K562 (cell line): ENCODE data around the gene MAST4. TPM values are rescaled to one million over a fixed set of nuclear protein-coding genes. Genes with fewer than 3 reads are reported as not detected.

Experiments used
- ATAC-seq: fragments of 200-7000 bp; cut with Tn5 transposase; 3 replicates; pipeline ENCODE4 v1.9.1; 2020; ENCODE audit warnings: moderate library complexity
- BruUV-seq: library from RNA; stranded (reverse); fragments of 400-500 nt; replicated peaks from 2 replicates; lab custom pipeline; 2021; lab: Mats Ljungman, UMichigan
- CTCF ChIA-PET: fragments of 300-600 bp; formaldehyde crosslinking; extraction: SDS; loops from one replicate; lab custom pipeline; 2021; ENCODE audit warnings: low intra/inter-chr PET ratio; lab: Yijun Ruan, JAX
- POLR2A ChIA-PET: fragments of 300-600, 350-650 bp; sonication (Branson Sonifier 250); formaldehyde crosslinking; extraction: SDS; loops from one replicate; lab custom pipeline; 2021; ENCODE audit warnings: antibody characterized with exemption, inconsistent platforms; lab: Yijun Ruan, JAX
- DNase-seq, 4 experiments: peaks; one replicate each; pipeline versions ENCODE4 v3.0.0 to v3.0.0-alpha.2; 2011 to 2018; ENCODE audit warnings: low spot score in 3 of 4, mixed read lengths in 3 of 4; ENCODE audit errors: extremely low read depth in 1 of 4
- FAIRE-seq: peaks from 2 replicates; lab custom pipeline; 2011; peaks lifted over from hg19 to GRCh38; lab: Jason Lieb, UNC
- H2AFZ ChIP-seq: 2 replicates; pipeline ENCODE4 v1.6.0; 2011; ENCODE audit warnings: low read depth, low read length, control low read depth, inconsistent platforms
- H3K27ac ChIP-seq: fragments of 200-600 bp; 3 replicates; pipeline ENCODE4 v1.8.0; 2011; ENCODE audit warnings: low read depth, mild to moderate bottlenecking, control low read depth, inconsistent platforms, low read length, moderate library complexity, mixed read lengths; ENCODE audit errors: extremely low read depth
- H3K27me3 ChIP-seq, 2 experiments: fragments of 300-600 bp in 1 of 2; 2 replicates in 1 of 2; 3 replicates in 1 of 2; pipeline versions ENCODE4 v1.6.0 to v1.8.0; 2011; ENCODE audit warnings: inconsistent platforms in 2 of 2, low read length in 2 of 2, mild to moderate bottlenecking in 1 of 2, mixed read lengths in 1 of 2, moderate library complexity in 1 of 2; ENCODE audit not compliant: control insufficient read depth in 2 of 2, insufficient read depth in 2 of 2
- H3K36me3 ChIP-seq: fragments of 300-600 bp; 3 replicates; pipeline ENCODE4 v1.8.0; 2011; ENCODE audit warnings: mild to moderate bottlenecking, low read length, inconsistent platforms; ENCODE audit not compliant: control insufficient read depth, insufficient read depth
- H3K4me1 ChIP-seq, 2 experiments: fragments of 200-600 bp in 1 of 2; replicated peaks in 1 of 2; 2 replicates in 1 of 2; 3 replicates in 1 of 2; pipeline versions ENCODE4 v1.5.1 to v1.8.0; 2011; ENCODE audit warnings: inconsistent platforms in 2 of 2, low read length in 2 of 2, mild to moderate bottlenecking in 1 of 2, mixed read lengths in 1 of 2, moderate library complexity in 1 of 2; ENCODE audit not compliant: control insufficient read depth in 2 of 2, insufficient read depth in 2 of 2
- H3K4me2 ChIP-seq: 2 replicates; pipeline ENCODE4 v1.6.1; 2011; ENCODE audit warnings: low read length, control low read depth, inconsistent platforms, mixed read lengths; ENCODE audit not compliant: insufficient read depth
- H3K4me3 ChIP-seq: fragments of 200-600 bp; sonication (generic), shearing (Covaris generic); 2 replicates; pipeline ENCODE4 v1.5.1; 2016; ENCODE audit warnings: control low read depth, inconsistent platforms
- H3K79me2 ChIP-seq: fragments of 200-600 bp; 3 replicates; pipeline ENCODE4 v1.8.0; 2011; ENCODE audit warnings: low read length, inconsistent platforms; ENCODE audit not compliant: control insufficient read depth, insufficient read depth
- H3K9ac ChIP-seq, 2 experiments: 2 replicates each; pipeline versions ENCODE4 v1.6.0 to v1.6.1; 2011; ENCODE audit warnings: low read depth in 2 of 2, low read length in 2 of 2, control low read depth in 1 of 2, inconsistent platforms in 1 of 2, mild to moderate bottlenecking in 1 of 2, mixed read lengths in 1 of 2; ENCODE audit not compliant: insufficient read depth in 1 of 2
- H3K9me1 ChIP-seq: one replicate; pipeline ENCODE4 v1.6.0; 2011; ENCODE audit warnings: inconsistent platforms, mild to moderate bottlenecking, low read length, moderate library complexity; ENCODE audit not compliant: control insufficient read depth, insufficient read depth
- H3K9me3 ChIP-seq: replicated peaks from 2 replicates; pipeline ENCODE4 v1.5.1; 2011; ENCODE audit warnings: low read depth, low read length, inconsistent platforms; ENCODE audit not compliant: control insufficient read depth, insufficient read depth
- H4K20me1 ChIP-seq: replicated peaks from 2 replicates; pipeline ENCODE4 v1.6.1; 2011; ENCODE audit warnings: low read length, inconsistent platforms, mixed read lengths; ENCODE audit not compliant: control insufficient read depth, insufficient read depth
- ASH1L ChIP-seq: fragments of 450-650 bp; IDR thresholded peaks from 2 replicates; pipeline ENCODE4 v1.6.1; 2018; ENCODE audit warnings: borderline replicate concordance, mild to moderate bottlenecking, low read depth; ENCODE audit not compliant: partially characterized antibody
- CBX3 ChIP-seq, 2 experiments: IDR thresholded peaks; 1 replicate in 1 of 2; 2 replicates in 1 of 2; pipeline ENCODE4 v1.6.1; 2012; ENCODE audit warnings: inconsistent platforms in 2 of 2, low read length in 2 of 2, borderline replicate concordance in 1 of 2, control low read depth in 1 of 2
- CHD1 ChIP-seq: fragments of 200-600 bp; sonication (generic); IDR thresholded peaks from one replicate; pipeline ENCODE4 v1.6.1; 2012; ENCODE audit warnings: mild to moderate bottlenecking, moderate library complexity, low read length, inconsistent platforms
- FOXA3 ChIP-seq, 2 experiments: fragments of 450-650 bp in 1 of 2; sonication (generic) in 1 of 2; formaldehyde crosslinking; IDR thresholded peaks in 1 of 2; conservative IDR thresholded peaks in 1 of 2; 2 replicates each; pipeline versions ENCODE4 v1.4.0 to v1.8.0; 2020 to 2022; ENCODE audit warnings: mild to moderate bottlenecking in 2 of 2, missing genetic modification reagents in 1 of 2
- NFRKB ChIP-seq: fragments of 450-650 bp; IDR thresholded peaks from 2 replicates; pipeline ENCODE4 v1.6.1; 2016; ENCODE audit warnings: low read depth
- PCBP1 ChIP-seq: fragments of 200-400 bp; formaldehyde crosslinking; IDR thresholded peaks from 2 replicates; pipeline ENCODE4 v1.6.1; 2018; ENCODE audit warnings: mild to moderate bottlenecking, low read depth, low read length; ENCODE audit not compliant: poor library complexity, severe bottlenecking
- SMARCC2 ChIP-seq: fragments of 450-650 bp; IDR thresholded peaks from 2 replicates; pipeline ENCODE4 v1.6.1; 2017; ENCODE audit warnings: antibody characterized with exemption, moderate library complexity, mild to moderate bottlenecking, low read depth
- TBP ChIP-seq: optimal IDR thresholded peaks from 2 replicates; pipeline ENCODE3; 2011; ENCODE audit warnings: low read depth, low read length, improper control_type of control experiment
- YBX1 ChIP-seq: fragments of 450-650 bp; IDR thresholded peaks from 2 replicates; pipeline ENCODE4 v1.7.1; 2016; ENCODE audit warnings: mild to moderate bottlenecking
- ZNF165 ChIP-seq: fragments of 250-450 bp; sonication (Bioruptor Pico); IDR thresholded peaks from 2 replicates; pipeline ENCODE4 v1.4.0; 2020; ENCODE audit warnings: borderline replicate concordance
- ZNF740 ChIP-seq, 3 experiments: fragments of 200-800 bp in 1 of 3; sonication (Bioruptor generic) in 1 of 3; sonication (generic) in 1 of 3; formaldehyde crosslinking in 1 of 3; IDR thresholded peaks; 2 replicates each; pipeline versions ENCODE4 v1.6.1 to v1.8.0; 2016 to 2022; ENCODE audit warnings: mild to moderate bottlenecking in 2 of 3, missing compliant biosample characterization in 2 of 3, missing genetic modification characterization in 2 of 3, missing genetic modification reagents in 1 of 3
- ZNF76 ChIP-seq: fragments of 250-450 bp; sonication (Bioruptor Pico); IDR thresholded peaks from 2 replicates; pipeline ENCODE4 v1.4.0; 2020; ENCODE audit warnings: mild to moderate bottlenecking, moderate library complexity, borderline replicate concordance
- ZNF77 ChIP-seq: fragments of 250-450 bp; sonication (Bioruptor Pico); IDR thresholded peaks from 2 replicates; pipeline ENCODE4 v1.5.0; 2020
- WGBS: fragments of 100-300 bp; shearing (Covaris generic); methylation state at CpG from one replicate; pipeline ENCODE4 v1.1.6; 2016; ENCODE audit warnings: low coverage, mixed read lengths; ENCODE audit not compliant: insufficient coverage; ENCODE audit errors: missing lambda C conversion rate; 5-methylcytosine and 5-hydroxymethylcytosine counted together
- in situ Hi-C: fragments of 300-500 bp; cut with MboI; formaldehyde crosslinking; loops from 4 replicates; pipeline ENCODE4 v1.15.0; 2018; ENCODE audit warnings: inconsistent platforms, mixed read lengths
- intact Hi-C: fragments of 100-400 bp; cut with micrococcal nuclease; formaldehyde crosslinking; loops from 2 replicates; pipeline ENCODE4 v1.14.2; 2022
- polyA plus RNA-seq, 8 experiments: library from polyadenylated mRNA; depleted of rRNA in 4 of 8; stranded (reverse) in 5 of 8; unstranded in 3 of 8; fragments of >200 nt; fragmentation: Nextera tagmentation in 2 of 8; fragmentation: Illumina TruSeq in 1 of 8; extraction: Ambion mirVana in 2 of 8; extraction: Trizol in 1 of 8; gene quantifications; 2 replicates each; pipeline versions ENCODE4 v1.2.1 to v1.2.3, GENCODE V29; 2011 to 2014; ENCODE audit warnings: inconsistent platforms in 1 of 8, missing spikeins in 1 of 8
- total RNA-seq, 7 experiments: library from RNA; depleted of rRNA in 6 of 7; stranded (reverse); fragments of >200 nt in 6 of 7; fragmentation: Illumina TruSeq in 2 of 7; extraction: Trizol in 2 of 7; gene quantifications; 2 replicates each; pipeline versions ENCODE4 v1.2.1 to v1.2.3, GENCODE V29; 2011 to 2021; ENCODE audit warnings: low replicate concordance in 1 of 7
- TF ChIP-seq, protein P1 (sequence below), 2 experiments: IDR thresholded peaks in 1 of 2; conservative IDR thresholded peaks in 1 of 2; 2 replicates each; pipeline ENCODE4 v1.6.1; 2016; ENCODE audit warnings: low read depth in 2 of 2, mild to moderate bottlenecking in 1 of 2, missing compliant biosample characterization in 1 of 2, missing genetic modification characterization in 1 of 2, moderate library complexity in 1 of 2
- TF ChIP-seq, protein P2 (sequence below), 2 experiments: fragments of 450-650 bp in 1 of 2; IDR thresholded peaks; 2 replicates each; pipeline ENCODE4 v1.6.1; 2011 to 2017; ENCODE audit warnings: low read depth in 2 of 2, antibody characterized with exemption in 1 of 2, borderline replicate concordance in 1 of 2, low read length in 1 of 2, mild to moderate bottlenecking in 1 of 2, mixed read lengths in 1 of 2; ENCODE audit not compliant: control insufficient read depth in 1 of 2

Gene MAST4
- total and polyA plus RNA-seq, 9 of the 15 experiments (the other 6 are each of a cell fraction or from before 2014, with no cell fraction given): 0.88 to 10.1 (median 5.2) TPM

DNA sequence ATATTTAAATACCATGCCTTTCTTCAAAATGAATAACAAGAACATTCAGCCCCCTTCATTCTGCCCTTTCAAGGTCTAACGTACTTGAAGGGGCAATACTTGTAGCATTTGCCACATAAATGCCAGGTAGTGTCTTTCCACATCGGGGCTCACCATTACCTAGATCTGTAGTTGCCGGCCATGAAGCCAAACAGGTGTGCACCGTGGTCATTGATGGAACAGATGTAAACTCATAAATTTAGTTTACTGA, 407.4 kb downstream of the MAST4 start:
- POLR2A ChIA-PET: interaction anchor here (0.6 to 1.5 kb wide), 4 partner anchors 14 to 121 kb away, joined by 3 read pairs; no protein-coding TSS in a partner anchor
- H4K20me1 ChIP-seq: no peaks in the 10 kb centered on the region
- in situ Hi-C loops: no loop called here
- TF ChIP-seq CBX3 (IDR thresholded peaks at IDR 0.05; ENCODE audit: borderline replicate concordance in 1 of 2, low read length in 2 of 2) (no peak), CHD1 (no peak), ZNF76 (CRISPR knock-in tag) (no peak), ZNF77 (no peak), SMARCC2 (no peak), ASH1L (no peak), TBP (peak; percentile 75), PCBP1 (no peak), ZNF165 (CRISPR knock-in tag) (no peak), YBX1 (no peak), ZNF740 (CRISPR knock-in tag; IDR thresholded peaks at IDR 0.05) (no peak), ZNF740 (tag; IDR thresholded peaks at IDR 0.05) (no peak), FOXA3 (CRISPR knock-in tag; conservative IDR thresholded peaks at IDR 0.05 in 1 of 2, IDR thresholded peaks at IDR 0.05 in 1 of 2) (no peak), NFRKB (0 out of 2 replicates have a peak, but pooled peaks have one; percentile 34)
- TF ChIP-seq, protein P1, sequence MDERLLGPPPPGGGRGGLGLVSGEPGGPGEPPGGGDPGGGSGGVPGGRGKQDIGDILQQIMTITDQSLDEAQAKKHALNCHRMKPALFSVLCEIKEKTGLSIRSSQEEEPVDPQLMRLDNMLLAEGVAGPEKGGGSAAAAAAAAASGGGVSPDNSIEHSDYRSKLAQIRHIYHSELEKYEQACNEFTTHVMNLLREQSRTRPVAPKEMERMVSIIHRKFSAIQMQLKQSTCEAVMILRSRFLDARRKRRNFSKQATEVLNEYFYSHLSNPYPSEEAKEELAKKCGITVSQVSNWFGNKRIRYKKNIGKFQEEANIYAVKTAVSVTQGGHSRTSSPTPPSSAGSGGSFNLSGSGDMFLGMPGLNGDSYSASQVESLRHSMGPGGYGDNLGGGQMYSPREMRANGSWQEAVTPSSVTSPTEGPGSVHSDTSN (CRISPR knock-in tag; IDR thresholded peaks at IDR 0.05; ENCODE audit: low read depth): no peak
- TF ChIP-seq, protein P1 (tag; conservative IDR thresholded peaks at IDR 0.05; ENCODE audit: low read depth): 0 out of 2 replicates have a peak, but pooled peaks have one; percentile 9
- TF ChIP-seq, protein P2, sequence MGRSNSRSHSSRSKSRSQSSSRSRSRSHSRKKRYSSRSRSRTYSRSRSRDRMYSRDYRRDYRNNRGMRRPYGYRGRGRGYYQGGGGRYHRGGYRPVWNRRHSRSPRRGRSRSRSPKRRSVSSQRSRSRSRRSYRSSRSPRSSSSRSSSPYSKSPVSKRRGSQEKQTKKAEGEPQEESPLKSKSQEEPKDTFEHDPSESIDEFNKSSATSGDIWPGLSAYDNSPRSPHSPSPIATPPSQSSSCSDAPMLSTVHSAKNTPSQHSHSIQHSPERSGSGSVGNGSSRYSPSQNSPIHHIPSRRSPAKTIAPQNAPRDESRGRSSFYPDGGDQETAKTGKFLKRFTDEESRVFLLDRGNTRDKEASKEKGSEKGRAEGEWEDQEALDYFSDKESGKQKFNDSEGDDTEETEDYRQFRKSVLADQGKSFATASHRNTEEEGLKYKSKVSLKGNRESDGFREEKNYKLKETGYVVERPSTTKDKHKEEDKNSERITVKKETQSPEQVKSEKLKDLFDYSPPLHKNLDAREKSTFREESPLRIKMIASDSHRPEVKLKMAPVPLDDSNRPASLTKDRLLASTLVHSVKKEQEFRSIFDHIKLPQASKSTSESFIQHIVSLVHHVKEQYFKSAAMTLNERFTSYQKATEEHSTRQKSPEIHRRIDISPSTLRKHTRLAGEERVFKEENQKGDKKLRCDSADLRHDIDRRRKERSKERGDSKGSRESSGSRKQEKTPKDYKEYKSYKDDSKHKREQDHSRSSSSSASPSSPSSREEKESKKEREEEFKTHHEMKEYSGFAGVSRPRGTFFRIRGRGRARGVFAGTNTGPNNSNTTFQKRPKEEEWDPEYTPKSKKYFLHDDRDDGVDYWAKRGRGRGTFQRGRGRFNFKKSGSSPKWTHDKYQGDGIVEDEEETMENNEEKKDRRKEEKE (IDR thresholded peaks at IDR 0.05; ENCODE audit: borderline replicate concordance in 1 of 2, control insufficient read depth in 1 of 2, low read depth in 2 of 2, low read length in 1 of 2): no peak

More for the DNA sequence above, 407.4 kb downstream of the MAST4 start:
- BruUV-seq: no TSS peak
- Histone ChIP-seq H3K27ac (peak overlapping the region; percentile 93), H3K27me3 (no peaks in the 10 kb centered on the region), H3K79me2 (peaks cover 44% of the 10 kb centered on the region), H3K4me1 (peaks cover 4 to 27% of the 10 kb centered on the region in 2 experiments; a peak in 4 of 5 replicates), H3K9me1 (no peaks in the 10 kb centered on the region), H3K4me2 (peak overlapping the region; percentile 88), H3K36me3 (no peaks in the 10 kb centered on the region), H3K9ac (peak overlapping the region; percentile 80 to 91), H3K9me3 (no peaks in the 10 kb centered on the region), H2AFZ (peak overlapping the region; percentile 86), H3K4me3 (peak overlapping the region; percentile 55)
- CTCF ChIA-PET: no interaction called here
- FAIRE-seq (no peak), ATAC-seq (no peak), DNase-seq (no peak)
- intact Hi-C loops: no loop called here
- 0% methylated on average over 4 of the region's 4 CpGs for WGBS
